Stimulated activated naive CD4-positive, alpha-beta T cell treated with Interleukin-2 at 50 U/mL for 16 hours (primary cell): Measurements from ENCODE around the gene IL3RA.

ENCODE experiments used
- DNase-seq: peaks from one replicate; lab custom pipeline; 2025; lab: John Stamatoyannopoulos, UW

Gene IL3RA

GRCh38 chrX:1385253-1386223, 49.0 kb downstream of the IL3RA start:
- no peak for DNase-seq

DNA sequence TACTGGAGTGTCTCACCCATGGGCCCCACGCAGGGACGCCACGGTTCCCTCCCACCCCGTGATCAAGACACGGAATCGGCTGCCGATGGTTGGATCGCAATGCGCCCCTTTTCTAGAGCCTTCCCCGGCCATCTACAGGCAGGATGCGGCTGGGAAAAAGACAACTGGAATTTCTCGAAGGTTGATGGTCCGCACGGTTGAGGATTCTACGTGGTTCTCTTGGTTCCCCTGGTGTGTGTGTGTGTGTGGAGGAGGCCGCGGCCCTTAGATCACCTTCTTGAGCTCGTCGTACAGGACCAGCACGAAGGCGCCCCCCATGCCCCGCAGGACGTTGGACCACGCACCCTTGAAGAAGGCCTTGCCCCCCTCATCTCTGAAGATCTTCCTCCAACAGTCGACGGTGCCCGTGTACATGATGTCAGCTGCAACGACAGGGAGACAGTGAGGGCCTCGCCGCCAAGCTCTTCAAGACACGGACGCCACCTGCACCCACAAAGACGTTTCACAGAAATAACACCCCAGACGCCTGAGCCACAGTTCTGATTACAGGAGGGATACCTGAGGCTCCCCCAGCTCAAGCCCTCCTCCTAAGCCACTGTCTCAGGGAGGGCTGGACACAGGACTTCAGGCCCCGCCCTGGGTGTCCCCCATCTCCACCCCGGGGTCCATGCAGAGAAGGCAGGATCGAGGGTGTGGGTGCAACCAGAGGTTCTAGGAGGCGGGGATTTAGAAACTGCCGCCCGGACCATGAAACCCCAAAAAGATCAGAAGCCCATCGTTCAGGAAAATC, 49.9 kb downstream of the IL3RA start:
- no peak for DNase-seq

DNA sequence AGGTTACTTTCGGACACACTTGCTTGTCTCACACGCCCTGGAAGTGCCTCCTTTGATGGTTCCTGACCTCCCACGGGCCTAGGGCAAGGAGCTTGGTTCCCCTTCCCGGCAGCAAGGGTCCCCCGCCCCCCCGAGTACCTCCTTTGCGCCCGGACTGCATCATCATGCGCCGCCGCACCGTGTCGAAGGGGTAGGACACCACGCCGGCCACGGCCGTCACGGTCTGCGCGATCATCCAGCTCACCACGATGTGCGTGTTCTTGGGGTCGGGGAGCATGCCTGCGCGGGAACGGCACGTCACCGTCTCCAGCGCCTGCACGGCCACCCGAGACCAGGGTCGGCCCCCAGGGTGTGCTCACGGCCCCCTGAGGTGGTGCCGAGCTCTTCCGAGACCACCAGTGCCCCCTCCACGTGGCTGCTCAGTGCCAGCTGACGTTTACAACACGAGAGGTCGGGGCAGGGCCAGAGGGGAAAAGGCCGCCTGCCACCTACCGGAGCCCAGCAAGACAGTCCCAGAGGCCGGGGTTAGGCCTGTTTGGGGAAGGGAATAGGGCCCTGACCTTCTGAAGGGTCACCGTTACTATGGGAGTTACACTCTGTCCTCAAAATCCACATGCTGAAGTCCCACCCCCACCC, 50.7 kb downstream of the IL3RA start:
- DNase-seq: no peak

GRCh38 chrX:1388651-1389050, 52.1 kb downstream of the IL3RA start:
- DNase-seq: no peak

DNA sequence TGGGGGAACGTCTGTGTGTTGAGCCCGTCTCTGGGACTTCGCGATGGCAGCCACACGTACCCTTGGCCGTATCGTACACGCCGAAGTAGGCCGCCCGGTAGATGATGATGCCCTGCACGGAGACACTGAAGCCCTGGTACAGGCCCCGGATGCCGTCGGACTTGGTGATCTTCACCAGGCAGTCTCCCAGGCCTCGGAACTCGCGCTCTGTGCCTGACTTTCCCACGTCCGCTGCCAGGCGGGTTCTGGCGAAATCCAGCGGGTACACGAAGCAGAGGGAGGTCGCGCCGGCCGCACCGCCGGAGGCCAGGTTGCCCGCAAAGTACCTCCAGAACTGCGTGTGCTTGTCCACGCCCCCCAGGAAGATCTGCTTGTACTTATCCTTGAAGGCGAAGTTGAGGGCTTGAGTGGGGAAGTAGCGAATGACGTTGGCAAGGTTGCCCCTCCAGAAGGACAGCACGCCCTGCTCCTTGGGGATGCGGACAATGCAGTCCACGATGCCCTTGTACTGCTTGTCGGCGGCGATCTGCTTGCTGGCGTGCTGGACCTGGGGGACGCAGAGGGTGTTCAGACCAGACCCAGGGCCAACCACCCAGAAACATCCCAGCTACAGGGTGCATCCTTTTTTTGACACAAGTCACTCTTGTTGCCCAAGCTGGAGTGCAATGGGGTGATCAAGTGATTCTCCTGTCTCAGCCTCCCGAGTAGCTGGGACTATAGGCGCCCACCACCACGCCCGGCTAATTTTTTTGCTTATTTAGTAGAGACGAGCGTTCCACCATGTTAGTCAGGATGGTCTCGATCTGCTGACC, 52.8 kb downstream of the IL3RA start:
- DNase-seq: no peak

- no peak for DNase-seq
These were observed 53.4 kb downstream of the IL3RA start for GRCh38 chrX:1389993-1390285.

DNA sequence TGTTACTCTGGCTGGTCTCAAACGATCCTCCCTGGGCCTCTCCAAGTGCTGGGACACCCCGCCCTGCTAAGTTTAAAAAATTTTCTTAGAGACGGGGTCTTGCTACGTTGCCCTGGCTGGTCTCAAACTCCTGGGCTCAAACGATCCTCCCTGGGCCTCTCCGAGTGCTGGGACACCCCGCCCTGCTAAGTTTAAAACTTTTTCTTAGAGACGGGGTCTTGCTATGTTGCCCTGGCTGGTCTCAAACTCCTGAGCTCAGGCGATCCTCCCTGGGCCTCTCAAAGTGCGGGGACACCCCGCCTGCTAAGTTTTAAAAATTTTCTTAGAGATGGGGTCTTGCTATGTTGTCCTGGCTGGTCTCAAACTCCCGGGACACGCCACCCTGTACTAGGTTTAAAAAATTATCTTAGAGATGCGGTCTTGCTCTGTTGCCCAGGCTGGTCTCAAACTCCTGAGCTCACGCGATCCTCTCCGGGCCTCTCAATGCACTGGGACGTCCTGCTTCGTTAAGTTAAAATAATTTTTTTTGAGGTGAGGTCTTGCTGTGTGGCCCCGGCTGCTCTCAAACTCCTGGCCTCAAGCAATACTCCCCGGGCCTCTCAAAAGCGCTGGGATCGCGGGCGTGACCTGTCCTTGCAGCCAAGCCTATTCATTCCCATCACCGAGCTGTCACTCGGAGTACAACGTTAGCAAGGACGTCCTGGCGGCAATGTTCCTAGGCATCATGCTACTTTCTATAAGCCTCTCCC, 54.2 kb downstream of the IL3RA start:
- DNase-seq: no peak

GRCh38 chrX:1391370-1391706, 54.8 kb downstream of the IL3RA start:
- no peak for DNase-seq

DNA sequence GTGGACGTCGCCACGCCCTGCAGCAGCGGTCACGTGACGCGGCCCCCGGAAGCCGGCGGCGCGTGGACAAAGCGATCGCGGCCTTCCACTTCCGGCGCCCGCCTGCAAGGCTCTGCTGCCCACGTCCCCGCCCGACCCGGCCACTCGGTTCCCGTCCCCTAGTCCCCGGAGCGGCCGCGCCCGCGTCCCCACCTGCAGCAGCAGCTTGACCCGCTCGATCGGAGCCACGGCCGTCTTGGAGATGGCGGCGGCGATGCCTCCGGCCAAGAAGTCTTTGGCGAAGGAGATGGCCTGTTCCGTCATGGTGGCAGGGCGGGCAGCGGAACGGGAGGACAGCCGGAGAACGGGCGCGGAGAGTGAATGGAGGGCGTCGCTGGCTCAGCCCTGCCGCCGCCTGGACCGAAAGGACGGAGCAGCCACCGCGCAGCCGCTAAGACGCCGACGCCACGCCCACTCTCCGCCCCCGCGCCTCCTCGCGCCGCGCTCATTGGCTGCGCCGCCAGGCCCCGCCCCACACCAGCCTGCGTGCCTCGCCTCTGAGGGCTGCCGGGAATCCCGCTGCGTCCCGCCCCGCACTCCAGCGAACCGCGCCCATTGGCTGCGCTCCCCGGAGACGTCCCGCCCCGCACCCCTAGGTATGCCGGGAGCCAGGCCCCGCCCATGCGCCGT, 55.3 kb downstream of the IL3RA start, which contains the start of gene SLC25A6:
Gene SLC25A6 (minus strand): TSS at position 407 of the 669 bp plus-strand sequence. CDS start 104 bp downstream, at position 303.
- DNase-seq: no peak

- no peak for DNase-seq
These were observed 55.9 kb downstream of the IL3RA start for GRCh38 chrX:1392376-1393068.

- DNase-seq: no peak
These were observed 57.5 kb downstream of the IL3RA start for GRCh38 chrX:1393871-1394615.

DNA sequence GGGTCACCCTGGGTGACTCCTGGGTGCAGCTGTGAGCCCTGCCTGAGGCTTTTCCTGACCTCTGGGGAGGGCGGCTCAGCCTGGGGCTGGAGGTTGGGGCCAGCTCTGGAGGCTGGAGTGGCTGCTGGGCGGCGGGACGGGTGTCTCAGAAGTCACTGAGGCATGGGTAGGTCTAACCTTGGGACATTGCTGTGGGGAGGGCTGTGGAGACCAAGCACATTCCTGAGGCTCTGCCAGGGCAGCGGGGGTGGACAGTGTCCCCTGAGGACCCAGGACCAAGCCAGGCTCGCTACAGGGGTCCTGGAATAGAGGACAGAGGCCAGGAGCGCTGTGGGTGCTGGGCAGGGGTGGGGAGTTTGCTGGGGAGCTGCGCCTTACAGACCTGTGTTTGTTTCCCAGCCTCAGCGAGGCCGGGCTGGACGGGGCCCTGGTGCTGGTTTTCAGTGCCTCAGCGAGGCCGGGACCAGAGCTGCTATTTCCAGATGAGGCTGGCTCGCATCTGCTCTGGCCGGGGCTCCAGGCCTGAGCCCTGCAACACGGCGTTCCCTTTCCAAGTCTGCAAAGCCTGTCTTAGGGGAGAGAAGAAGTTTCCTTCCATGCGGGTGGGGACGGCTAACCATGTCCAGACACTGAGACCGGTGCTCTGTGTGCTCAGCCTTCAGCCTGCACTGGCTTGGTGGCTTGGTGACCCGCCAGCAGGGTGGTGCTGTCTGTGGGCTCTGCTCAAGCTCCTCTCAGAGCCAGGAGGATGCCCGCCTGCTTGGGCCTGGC, 58.3 kb downstream of the IL3RA start:
- DNase-seq: no peak

GRCh38 chrX:1395646-1396216, 59.1 kb downstream of the IL3RA start:
- no peak for DNase-seq

DNA sequence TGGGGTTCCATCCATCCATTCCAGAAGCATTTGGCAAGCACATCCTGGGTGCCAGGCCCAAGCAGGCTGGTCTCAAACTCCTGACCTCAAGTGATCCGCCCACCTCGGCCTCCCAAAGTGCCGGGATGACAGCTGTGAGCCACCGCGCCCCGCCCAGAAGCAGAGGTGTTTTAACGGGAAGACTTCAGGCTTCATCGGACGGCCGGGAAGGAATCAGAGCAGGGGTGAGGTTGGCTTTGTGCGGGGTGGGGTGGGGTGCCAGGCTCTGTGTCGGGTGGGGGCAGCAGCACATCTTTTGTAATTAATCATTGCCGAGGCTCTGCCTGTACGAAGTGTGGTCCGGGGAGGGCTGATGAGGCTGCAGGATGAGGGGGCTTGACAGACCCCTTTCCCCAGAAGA, 60.4 kb downstream of the IL3RA start:
- no peak for DNase-seq

GRCh38 chrX:1397441-1398270, 61.1 kb downstream of the IL3RA start:
- DNase-seq: no peak

DNA sequence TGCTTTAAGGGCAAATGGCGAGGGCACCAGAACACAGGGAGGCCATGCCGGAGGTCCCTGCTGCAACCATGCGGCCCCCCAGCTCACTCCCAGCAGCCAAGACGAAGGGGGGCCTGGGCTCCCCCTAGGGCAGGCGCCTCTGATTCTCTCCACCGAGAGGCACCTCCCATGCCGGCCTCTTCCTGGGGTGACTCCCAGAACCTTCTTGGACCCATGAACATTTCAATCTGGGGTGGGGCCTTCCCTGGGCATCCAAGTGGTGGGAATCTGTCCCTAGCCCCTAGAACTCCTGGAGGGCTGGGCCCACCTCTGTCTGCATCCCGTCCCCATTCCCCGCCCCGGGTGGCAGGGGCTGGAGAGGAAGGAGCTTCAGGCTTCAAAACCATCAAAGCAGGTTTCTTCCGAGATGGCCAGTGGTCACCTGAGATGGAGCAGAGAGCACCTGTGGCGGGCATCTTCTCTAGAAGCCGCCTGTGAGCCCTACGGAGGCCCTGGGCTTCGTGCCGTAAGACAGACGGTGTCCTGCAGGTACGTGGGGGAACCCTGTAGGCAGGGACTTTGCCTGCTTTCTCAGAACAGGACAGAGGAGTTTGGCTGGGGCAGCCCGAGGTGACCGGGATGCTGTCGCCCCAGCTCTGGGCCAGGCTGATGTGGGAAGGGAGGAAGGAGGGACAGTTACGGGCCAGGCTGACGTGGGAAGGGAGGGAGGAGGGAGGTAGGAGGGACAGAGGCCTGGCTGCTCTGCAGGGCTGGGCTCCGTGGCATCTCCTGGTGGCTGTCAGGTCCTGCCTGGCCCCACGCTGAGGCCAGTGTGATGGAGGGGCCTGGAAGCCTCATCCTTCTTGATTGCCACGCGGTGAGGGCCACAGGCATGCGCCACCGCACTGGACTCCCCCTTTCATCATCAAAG, 62.1 kb downstream of the IL3RA start:
- DNase-seq: no peak
